Loucy (cell line): ENCODE measurements around the gene KIRREL1.

Experiments used
- EZH2phosphoT487 ChIP-seq: fragments of 200-600 bp; IDR thresholded peaks from 2 replicates; pipeline ENCODE4 v1.6.1; 2018; ENCODE audit warnings: antibody characterized with exemption, mild to moderate bottlenecking, moderate library complexity, borderline replicate concordance
- TF ChIP-seq, protein P1 (sequence below): fragments of 200-600 bp; sonication (generic); conservative IDR thresholded peaks from 2 replicates; pipeline ENCODE4 v1.5.1; 2014; ENCODE audit warnings: mild to moderate bottlenecking, antibody characterized with exemption, low read length

- TF ChIP-seq, protein P1, sequence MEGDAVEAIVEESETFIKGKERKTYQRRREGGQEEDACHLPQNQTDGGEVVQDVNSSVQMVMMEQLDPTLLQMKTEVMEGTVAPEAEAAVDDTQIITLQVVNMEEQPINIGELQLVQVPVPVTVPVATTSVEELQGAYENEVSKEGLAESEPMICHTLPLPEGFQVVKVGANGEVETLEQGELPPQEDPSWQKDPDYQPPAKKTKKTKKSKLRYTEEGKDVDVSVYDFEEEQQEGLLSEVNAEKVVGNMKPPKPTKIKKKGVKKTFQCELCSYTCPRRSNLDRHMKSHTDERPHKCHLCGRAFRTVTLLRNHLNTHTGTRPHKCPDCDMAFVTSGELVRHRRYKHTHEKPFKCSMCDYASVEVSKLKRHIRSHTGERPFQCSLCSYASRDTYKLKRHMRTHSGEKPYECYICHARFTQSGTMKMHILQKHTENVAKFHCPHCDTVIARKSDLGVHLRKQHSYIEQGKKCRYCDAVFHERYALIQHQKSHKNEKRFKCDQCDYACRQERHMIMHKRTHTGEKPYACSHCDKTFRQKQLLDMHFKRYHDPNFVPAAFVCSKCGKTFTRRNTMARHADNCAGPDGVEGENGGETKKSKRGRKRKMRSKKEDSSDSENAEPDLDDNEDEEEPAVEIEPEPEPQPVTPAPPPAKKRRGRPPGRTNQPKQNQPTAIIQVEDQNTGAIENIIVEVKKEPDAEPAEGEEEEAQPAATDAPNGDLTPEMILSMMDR, result no peak
- no peak for TF ChIP-seq EZH2phosphoT487
These were observed 29.3 kb downstream of the KIRREL1 start for GRCh38 chr1:158022554-158023312.
